HepG2 (cell line): ENCODE data around the gene ENTREP3. TPM values are rescaled to one million over a fixed set of nuclear protein-coding genes. Genes with fewer than 3 reads are reported as not detected.

Source experiments
- ARHGAP35 ChIP-seq: sonication (generic); formaldehyde crosslinking; IDR thresholded peaks from 2 replicates; pipeline ENCODE4 v1.9.0; 2022; ENCODE audit warnings: mild to moderate bottlenecking, inconsistent platforms, moderate library complexity, missing genetic modification reagents, borderline replicate concordance
- BHLHE40 ChIP-seq: IDR thresholded peaks from 2 replicates; pipeline ENCODE4 v1.6.1; 2011; ENCODE audit warnings: low read length, improper control_type of control experiment
- HES4 ChIP-seq: sonication (generic); formaldehyde crosslinking; IDR thresholded peaks from 2 replicates; pipeline ENCODE4 v1.9.0; 2021; ENCODE audit warnings: mild to moderate bottlenecking, missing genetic modification reagents, borderline replicate concordance
- KLF12 ChIP-seq: sonication (generic); formaldehyde crosslinking; IDR thresholded peaks from 2 replicates; pipeline ENCODE4 v1.4.0; 2020; ENCODE audit warnings: missing genetic modification reagents, borderline replicate concordance
- MBD4 ChIP-seq: IDR thresholded peaks from 2 replicates; pipeline ENCODE4 v1.6.1; 2012; ENCODE audit warnings: low read length, inconsistent platforms, borderline replicate concordance
- NKX3-1 ChIP-seq: sonication (generic); formaldehyde crosslinking; IDR thresholded peaks from 2 replicates; pipeline ENCODE4 v1.5.0; 2020; ENCODE audit warnings: missing genetic modification reagents
- SMAD3 ChIP-seq: sonication (generic); formaldehyde crosslinking; IDR thresholded peaks from 2 replicates; pipeline ENCODE4 v1.4.0; 2020; ENCODE audit warnings: missing genetic modification reagents
- ZNF17 ChIP-seq: sonication (generic); formaldehyde crosslinking; IDR thresholded peaks from 2 replicates; pipeline ENCODE4 v1.5.0; 2020; ENCODE audit warnings: mild to moderate bottlenecking, missing genetic modification reagents
- ZNF33B ChIP-seq: sonication (generic); formaldehyde crosslinking; IDR thresholded peaks from 2 replicates; pipeline ENCODE4 v1.5.1; 2020; ENCODE audit warnings: mild to moderate bottlenecking, missing genetic modification reagents
- ZNF451 ChIP-seq: sonication (generic); formaldehyde crosslinking; IDR thresholded peaks from 2 replicates; pipeline ENCODE4 v1.5.0; 2020; ENCODE audit warnings: mild to moderate bottlenecking, missing genetic modification reagents
- ZNF773 ChIP-seq: sonication (generic); formaldehyde crosslinking; IDR thresholded peaks from 2 replicates; pipeline ENCODE4 v1.4.0; 2020; ENCODE audit warnings: missing genetic modification reagents, borderline replicate concordance
- ZNF775 ChIP-seq: sonication (generic); formaldehyde crosslinking; IDR thresholded peaks from 2 replicates; pipeline ENCODE4 v1.4.0; 2020; ENCODE audit warnings: missing genetic modification reagents, mild to moderate bottlenecking, moderate library complexity, borderline replicate concordance
- polyA plus RNA-seq, 8 experiments: library from polyadenylated mRNA; depleted of rRNA in 3 of 8; stranded (reverse) in 7 of 8; unstranded in 1 of 8; fragments of >200 nt; fragmentation: Illumina TruSeq in 4 of 8; extraction: Trizol in 4 of 8; gene quantifications; 2 replicates each; pipeline versions ENCODE4 v1.2.1 to v1.2.3, GENCODE V29; 2011 to 2016; ENCODE audit warnings: low read depth in 4 of 8, missing spikeins in 1 of 8, mixed read lengths in 1 of 8; ENCODE audit not compliant: insufficient read depth in 1 of 8
- total RNA-seq, 5 experiments: library from RNA; depleted of rRNA; stranded (reverse); fragments of >200 nt; fragmentation: Illumina TruSeq; extraction: Trizol; gene quantifications; 2 replicates each; pipeline ENCODE4 v1.2.3, GENCODE V29; 2016; ENCODE audit warnings: low read depth in 1 of 5
- TF ChIP-seq, protein P1 (sequence below): sonication (generic); formaldehyde crosslinking; IDR thresholded peaks from 2 replicates; pipeline ENCODE4 v1.8.0; 2022; ENCODE audit warnings: missing genetic modification reagents, mild to moderate bottlenecking, borderline replicate concordance
- TF ChIP-seq, protein P2 (sequence below): sonication (generic); formaldehyde crosslinking; IDR thresholded peaks from 2 replicates; pipeline ENCODE4 v1.4.0; 2020; ENCODE audit warnings: missing genetic modification reagents
- TF ChIP-seq, protein P3 (sequence below): sonication (generic); formaldehyde crosslinking; IDR thresholded peaks from 2 replicates; pipeline ENCODE4 v1.8.0; 2022; ENCODE audit warnings: mild to moderate bottlenecking, missing genetic modification reagents; ENCODE audit not compliant: insufficient replicate concordance
- TF ChIP-seq, protein P4 (sequence below): sonication (generic); formaldehyde crosslinking; IDR thresholded peaks from 2 replicates; pipeline ENCODE4 v1.4.0; 2020; ENCODE audit warnings: missing genetic modification reagents
- TF ChIP-seq, protein P5 (sequence below): IDR thresholded peaks from 2 replicates; pipeline ENCODE4 v1.6.1; 2016; ENCODE audit warnings: low read depth
- TF ChIP-seq, protein P6 (sequence below), 2 experiments: sonication (generic) in 1 of 2; formaldehyde crosslinking in 1 of 2; IDR thresholded peaks; 2 replicates each; pipeline versions ENCODE4 v1.4.0 to v1.6.1; 2018 to 2020; ENCODE audit warnings: missing genetic modification reagents in 2 of 2, borderline replicate concordance in 1 of 2, low read depth in 1 of 2, mild to moderate bottlenecking in 1 of 2, missing biosample characterization in 1 of 2

The ENTREP3 gene
- total and polyA plus RNA-seq, 2 of the 13 experiments (the other 11 are each of a cell fraction or from before 2014, with no cell fraction given) = 4.1 to 9.9 TPM

GRCh38 chr1:155208541-155209311 lies 46.6 kb downstream of the ENTREP3 start, which contains the start of gene MTX1 (continued):
- no peak for TF ChIP-seq ZNF775 (CRISPR knock-in tag)
- TF ChIP-seq, protein P1, sequence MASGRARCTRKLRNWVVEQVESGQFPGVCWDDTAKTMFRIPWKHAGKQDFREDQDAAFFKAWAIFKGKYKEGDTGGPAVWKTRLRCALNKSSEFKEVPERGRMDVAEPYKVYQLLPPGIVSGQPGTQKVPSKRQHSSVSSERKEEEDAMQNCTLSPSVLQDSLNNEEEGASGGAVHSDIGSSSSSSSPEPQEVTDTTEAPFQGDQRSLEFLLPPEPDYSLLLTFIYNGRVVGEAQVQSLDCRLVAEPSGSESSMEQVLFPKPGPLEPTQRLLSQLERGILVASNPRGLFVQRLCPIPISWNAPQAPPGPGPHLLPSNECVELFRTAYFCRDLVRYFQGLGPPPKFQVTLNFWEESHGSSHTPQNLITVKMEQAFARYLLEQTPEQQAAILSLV (CRISPR knock-in tag) = 0 out of 2 replicates have a peak, but pooled peaks have one; percentile 29
- no peak for TF ChIP-seq ZNF773 (CRISPR knock-in tag)
- no peak for TF ChIP-seq BHLHE40
- TF ChIP-seq, protein P2, sequence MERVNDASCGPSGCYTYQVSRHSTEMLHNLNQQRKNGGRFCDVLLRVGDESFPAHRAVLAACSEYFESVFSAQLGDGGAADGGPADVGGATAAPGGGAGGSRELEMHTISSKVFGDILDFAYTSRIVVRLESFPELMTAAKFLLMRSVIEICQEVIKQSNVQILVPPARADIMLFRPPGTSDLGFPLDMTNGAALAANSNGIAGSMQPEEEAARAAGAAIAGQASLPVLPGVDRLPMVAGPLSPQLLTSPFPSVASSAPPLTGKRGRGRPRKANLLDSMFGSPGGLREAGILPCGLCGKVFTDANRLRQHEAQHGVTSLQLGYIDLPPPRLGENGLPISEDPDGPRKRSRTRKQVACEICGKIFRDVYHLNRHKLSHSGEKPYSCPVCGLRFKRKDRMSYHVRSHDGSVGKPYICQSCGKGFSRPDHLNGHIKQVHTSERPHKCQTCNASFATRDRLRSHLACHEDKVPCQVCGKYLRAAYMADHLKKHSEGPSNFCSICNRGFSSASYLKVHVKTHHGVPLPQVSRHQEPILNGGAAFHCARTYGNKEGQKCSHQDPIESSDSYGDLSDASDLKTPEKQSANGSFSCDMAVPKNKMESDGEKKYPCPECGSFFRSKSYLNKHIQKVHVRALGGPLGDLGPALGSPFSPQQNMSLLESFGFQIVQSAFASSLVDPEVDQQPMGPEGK = peak; percentile 64
- TF ChIP-seq KLF12 (CRISPR knock-in tag) = no peak
- TF ChIP-seq, protein P3, sequence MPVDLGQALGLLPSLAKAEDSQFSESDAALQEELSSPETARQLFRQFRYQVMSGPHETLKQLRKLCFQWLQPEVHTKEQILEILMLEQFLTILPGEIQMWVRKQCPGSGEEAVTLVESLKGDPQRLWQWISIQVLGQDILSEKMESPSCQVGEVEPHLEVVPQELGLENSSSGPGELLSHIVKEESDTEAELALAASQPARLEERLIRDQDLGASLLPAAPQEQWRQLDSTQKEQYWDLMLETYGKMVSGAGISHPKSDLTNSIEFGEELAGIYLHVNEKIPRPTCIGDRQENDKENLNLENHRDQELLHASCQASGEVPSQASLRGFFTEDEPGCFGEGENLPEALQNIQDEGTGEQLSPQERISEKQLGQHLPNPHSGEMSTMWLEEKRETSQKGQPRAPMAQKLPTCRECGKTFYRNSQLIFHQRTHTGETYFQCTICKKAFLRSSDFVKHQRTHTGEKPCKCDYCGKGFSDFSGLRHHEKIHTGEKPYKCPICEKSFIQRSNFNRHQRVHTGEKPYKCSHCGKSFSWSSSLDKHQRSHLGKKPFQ (CRISPR knock-in tag) = peak; percentile 71
- TF ChIP-seq HES4 = peak; percentile 17; the same call in 1 of the 2 replicates
- no peak for TF ChIP-seq MBD4
- no peak for TF ChIP-seq ZNF451 (CRISPR knock-in tag)
- no peak for TF ChIP-seq ZNF33B (CRISPR knock-in tag)
- TF ChIP-seq, protein P4, sequence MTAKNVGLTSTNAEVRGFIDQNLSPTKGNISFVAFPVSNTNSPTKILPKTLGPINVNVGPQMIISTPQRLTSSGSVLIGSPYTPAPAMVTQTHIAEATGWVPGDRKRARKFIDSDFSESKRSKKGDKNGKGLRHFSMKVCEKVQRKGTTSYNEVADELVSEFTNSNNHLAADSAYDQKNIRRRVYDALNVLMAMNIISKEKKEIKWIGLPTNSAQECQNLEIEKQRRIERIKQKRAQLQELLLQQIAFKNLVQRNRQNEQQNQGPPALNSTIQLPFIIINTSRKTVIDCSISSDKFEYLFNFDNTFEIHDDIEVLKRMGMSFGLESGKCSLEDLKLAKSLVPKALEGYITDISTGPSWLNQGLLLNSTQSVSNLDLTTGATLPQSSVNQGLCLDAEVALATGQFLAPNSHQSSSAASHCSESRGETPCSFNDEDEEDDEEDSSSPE (CRISPR knock-in tag) = no peak
- no peak for TF ChIP-seq SMAD3 (CRISPR knock-in tag)
- TF ChIP-seq, protein P5, sequence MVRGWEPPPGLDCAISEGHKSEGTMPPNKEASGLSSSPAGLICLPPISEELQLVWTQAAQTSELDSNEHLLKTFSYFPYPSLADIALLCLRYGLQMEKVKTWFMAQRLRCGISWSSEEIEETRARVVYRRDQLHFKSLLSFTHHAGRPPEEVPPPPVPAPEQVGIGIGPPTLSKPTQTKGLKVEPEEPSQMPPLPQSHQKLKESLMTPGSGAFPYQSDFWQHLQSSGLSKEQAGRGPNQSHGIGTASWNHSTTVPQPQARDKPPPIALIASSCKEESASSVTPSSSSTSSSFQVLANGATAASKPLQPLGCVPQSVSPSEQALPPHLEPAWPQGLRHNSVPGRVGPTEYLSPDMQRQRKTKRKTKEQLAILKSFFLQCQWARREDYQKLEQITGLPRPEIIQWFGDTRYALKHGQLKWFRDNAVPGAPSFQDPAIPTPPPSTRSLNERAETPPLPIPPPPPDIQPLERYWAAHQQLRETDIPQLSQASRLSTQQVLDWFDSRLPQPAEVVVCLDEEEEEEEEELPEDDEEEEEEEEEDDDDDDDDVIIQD (CRISPR knock-in tag) = no peak
- TF ChIP-seq ZNF17 = no peak
- no peak; the same call in 1 of the 2 replicates for TF ChIP-seq NKX3-1 (CRISPR knock-in tag)
- TF ChIP-seq ARHGAP35 = peak; percentile 36; the same call in 1 of the 2 replicates
- TF ChIP-seq, protein P6, sequence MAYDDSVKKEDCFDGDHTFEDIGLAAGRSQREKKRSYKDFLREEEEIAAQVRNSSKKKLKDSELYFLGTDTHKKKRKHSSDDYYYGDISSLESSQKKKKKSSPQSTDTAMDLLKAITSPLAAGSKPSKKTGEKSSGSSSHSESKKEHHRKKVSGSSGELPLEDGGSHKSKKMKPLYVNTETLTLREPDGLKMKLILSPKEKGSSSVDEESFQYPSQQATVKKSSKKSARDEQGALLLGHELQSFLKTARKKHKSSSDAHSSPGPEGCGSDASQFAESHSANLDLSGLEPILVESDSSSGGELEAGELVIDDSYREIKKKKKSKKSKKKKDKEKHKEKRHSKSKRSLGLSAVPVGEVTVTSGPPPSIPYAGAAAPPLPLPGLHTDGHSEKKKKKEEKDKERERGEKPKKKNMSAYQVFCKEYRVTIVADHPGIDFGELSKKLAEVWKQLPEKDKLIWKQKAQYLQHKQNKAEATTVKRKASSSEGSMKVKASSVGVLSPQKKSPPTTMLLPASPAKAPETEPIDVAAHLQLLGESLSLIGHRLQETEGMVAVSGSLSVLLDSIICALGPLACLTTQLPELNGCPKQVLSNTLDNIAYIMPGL (CRISPR knock-in tag; IDR thresholded peaks at IDR 0.05; ENCODE audit: borderline replicate concordance in 1 of 2, low read depth in 1 of 2) = no peak; a peak in 1 of 4 replicates
